ENCODE results near the gene RSRC2.
"Not testable (repeated sequence)": the region's sequence is repeated elsewhere in the genome, so short reads cannot be mapped to it uniquely, and the experiment has no call there.

The RSRC2 gene

DNA sequence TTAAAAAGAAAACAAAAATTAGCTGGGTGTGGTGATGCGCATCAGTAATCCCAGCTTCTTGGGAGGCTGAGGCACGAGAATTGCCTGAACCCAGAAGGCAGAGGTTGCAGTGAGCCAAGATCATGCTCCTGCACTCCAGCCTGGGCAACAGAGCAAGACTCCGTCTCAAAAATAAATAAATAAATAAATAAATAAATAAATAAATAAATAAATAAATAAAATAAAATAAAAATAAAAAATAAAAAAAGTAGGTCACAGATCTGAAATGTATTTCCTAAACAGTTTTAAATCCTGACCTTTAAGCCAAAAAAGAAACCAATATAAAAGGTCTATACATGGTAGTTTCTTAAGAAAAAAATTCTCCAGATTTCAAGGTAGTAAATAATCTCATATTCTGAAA is 13.7 kb downstream of the RSRC2 start:
- in situ Hi-C loops (cut with MboI; ENCODE audit: low sequenced_read_pairs): loop anchor here (25.0 kb wide), 3 partner anchors 249 to 1099 kb away; partner anchors contain the start of genes CCDC62, DDX55 and DENR
- H3K36me3 ChIP-seq (replicated peaks): peaks cover 99% of the 10 kb centered on the region
- not testable (repeated sequence) for H3K4me3 ChIP-seq; H3K27me3 ChIP-seq (ENCODE audit: low read depth); H3K4me1 ChIP-seq; DNase-seq (ENCODE audit: low spot score in 2 of 2); H3K9me3 ChIP-seq

DNA sequence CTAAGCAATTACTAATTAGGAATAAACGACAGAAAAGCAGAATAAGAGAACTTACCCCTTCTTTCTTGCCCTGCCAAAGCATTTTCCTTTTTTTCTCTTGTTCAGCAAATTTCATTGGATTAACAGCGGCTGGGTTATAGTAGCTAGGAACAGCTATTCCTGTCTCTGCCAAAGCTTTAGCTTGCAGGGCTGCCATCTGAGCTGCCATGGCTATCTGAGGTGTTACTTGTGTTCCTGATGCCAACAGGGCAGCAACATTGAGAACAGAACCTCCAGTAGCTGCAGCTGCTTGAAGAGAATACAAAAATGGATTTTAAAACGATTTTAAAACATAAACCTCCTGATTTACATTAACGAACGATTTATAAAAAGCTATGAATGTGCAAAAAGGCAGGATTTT is 18.6 kb downstream of the RSRC2 start:
- Histone ChIP-seq H3K4me3 (no peak overlapping the region), H3K36me3 (replicated peaks) (peaks cover 97% of the 10 kb centered on the region), H3K9me3 (no peaks in the 10 kb centered on the region), H3K4me1 (no peaks in the 10 kb centered on the region), H3K27me3 (ENCODE audit: low read depth) (no peaks in the 10 kb centered on the region)
- in situ Hi-C loops (cut with MboI; ENCODE audit: low sequenced_read_pairs): loop anchor here (25.0 kb wide), 3 partner anchors 254 to 1104 kb away; partner anchors contain the start of genes CCDC62, DDX55 and DENR
- DNase-seq (ENCODE audit: low spot score in 2 of 2): no peak

DNA sequence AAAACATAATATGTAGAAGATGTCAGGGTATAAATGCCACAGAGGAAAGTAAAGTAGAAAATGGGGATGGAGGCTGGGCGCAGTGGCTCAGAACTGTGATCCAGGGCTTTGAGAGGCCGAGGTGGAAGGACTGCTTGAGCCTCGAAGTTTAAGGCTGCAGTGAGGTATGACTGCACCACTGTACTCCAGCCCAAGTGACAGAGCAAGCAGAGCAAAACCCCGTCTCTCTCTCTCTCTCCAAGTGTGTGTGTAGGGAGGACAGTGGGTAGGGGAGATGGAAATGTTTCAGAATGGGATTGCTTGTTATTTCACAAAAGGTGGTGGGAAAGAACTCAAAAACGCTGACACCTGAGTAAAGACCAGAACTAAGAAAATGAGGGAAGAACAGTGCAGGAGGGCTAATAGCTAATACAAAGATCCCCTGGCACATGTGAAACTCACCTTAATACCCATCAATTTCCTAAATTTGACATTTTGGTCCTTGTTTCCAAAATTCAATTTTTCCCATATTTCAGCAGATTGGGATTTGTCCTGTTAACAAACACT is 20.3 kb downstream of the RSRC2 start:
- Histone ChIP-seq H3K36me3 (replicated peaks) (peaks cover 82% of the 10 kb centered on the region), H3K4me1 (peaks cover 4% of the 10 kb centered on the region), H3K27me3 (ENCODE audit: low read depth) (no peaks in the 10 kb centered on the region), H3K9me3 (no peaks in the 10 kb centered on the region), H3K4me3 (no peak overlapping the region)
- in situ Hi-C loops (cut with MboI; ENCODE audit: low sequenced_read_pairs): loop anchor here (25.0 kb wide), 3 partner anchors 256 to 1106 kb away; partner anchors contain the start of genes CCDC62, DDX55 and DENR
- no peak for DNase-seq (ENCODE audit: low spot score in 2 of 2)

DNA sequence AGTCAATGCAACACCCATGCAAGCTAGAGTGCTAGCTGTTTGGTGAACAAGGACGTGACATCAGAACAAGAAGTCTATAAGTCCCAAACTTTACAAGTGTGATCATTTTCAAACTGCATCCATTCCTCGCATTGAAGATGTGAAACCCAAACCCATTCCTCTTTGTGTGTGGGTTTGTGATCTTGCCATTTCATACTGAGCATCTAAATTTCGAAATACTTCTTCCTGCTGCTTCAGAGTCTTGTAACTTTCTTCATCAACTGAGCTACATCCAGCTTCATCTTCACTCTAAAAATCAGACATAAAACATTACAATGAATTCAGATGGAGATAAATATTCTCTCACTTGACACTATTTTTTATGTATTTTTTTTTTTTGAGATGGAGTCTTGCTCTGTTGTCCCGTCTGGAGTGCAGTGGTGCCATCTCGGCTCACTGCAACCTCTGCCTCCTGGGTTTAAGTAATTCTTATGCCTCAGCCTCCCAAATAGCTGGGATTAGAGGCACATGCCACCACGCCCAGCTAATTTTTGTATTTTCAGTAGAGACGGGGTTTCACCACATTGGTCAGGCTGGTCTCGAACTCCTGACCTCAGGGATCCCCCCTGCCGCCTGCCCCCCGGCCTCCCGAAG is 21.2 kb downstream of the RSRC2 start:
- Histone ChIP-seq H3K36me3 (replicated peaks) (peaks cover 72% of the 10 kb centered on the region), H3K27me3 (ENCODE audit: low read depth) (no peaks in the 10 kb centered on the region), H3K9me3 (no peaks in the 10 kb centered on the region), H3K4me1 (peaks cover 8% of the 10 kb centered on the region), H3K4me3 (no peak overlapping the region)
- no peak for DNase-seq (ENCODE audit: low spot score in 2 of 2)
- in situ Hi-C loops (cut with MboI; ENCODE audit: low sequenced_read_pairs): loop anchor here (25.0 kb wide), 3 partner anchors 257 to 1107 kb away; partner anchors contain the start of genes CCDC62, DDX55 and DENR

DNA sequence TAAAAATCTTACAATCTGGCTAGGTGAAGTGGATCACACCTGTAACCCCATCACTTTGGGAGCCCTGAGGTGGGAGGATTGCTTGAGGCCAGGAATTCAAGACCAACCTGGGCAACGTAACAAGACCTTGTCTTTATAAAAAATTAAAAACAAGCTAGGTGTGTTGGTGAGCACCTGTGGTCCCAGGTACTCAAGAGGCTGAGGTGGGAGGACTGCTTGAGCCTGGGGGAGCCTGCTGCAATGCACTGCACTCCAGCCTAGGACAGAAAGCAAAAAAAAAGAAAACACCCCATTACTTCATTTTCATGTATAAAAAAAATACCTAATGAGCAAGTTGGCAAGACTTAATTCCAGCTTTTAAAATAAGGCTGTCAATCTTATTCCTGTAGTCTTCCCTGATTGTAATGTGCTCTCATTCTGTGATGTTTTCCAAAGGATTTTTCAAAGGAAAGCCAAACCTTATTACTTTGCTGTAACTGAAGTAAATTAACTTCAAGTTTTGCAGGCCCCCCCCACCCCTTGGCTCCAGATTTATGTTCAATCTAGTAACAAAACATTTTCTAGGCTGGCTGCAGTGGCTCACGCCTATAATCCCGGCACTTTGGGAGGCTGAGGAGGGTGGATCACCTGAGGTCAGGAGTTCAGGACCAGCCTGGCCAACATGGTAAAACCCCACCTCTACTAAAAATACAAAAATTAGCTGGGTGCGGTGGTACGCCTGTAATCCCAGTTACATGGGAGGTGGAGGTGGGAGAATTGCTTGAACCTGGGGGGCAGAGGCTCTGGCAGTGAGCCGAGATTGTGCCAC is 22.7 kb downstream of the RSRC2 start:
- peaks cover 8% of the 10 kb centered on the region for H3K4me1 ChIP-seq
- no peaks in the 10 kb centered on the region for H3K27me3 ChIP-seq (ENCODE audit: low read depth)
- peaks cover 57% of the 10 kb centered on the region for H3K36me3 ChIP-seq (replicated peaks)
- DNase-seq (ENCODE audit: low spot score in 2 of 2): no peak
- H3K4me3 ChIP-seq: no peak overlapping the region
- H3K9me3 ChIP-seq: no peaks in the 10 kb centered on the region
- in situ Hi-C loops (cut with MboI; ENCODE audit: low sequenced_read_pairs): loop anchor here (25.0 kb wide), 3 partner anchors 258 to 1108 kb away; partner anchors contain the start of genes CCDC62, DDX55 and DENR

DNA sequence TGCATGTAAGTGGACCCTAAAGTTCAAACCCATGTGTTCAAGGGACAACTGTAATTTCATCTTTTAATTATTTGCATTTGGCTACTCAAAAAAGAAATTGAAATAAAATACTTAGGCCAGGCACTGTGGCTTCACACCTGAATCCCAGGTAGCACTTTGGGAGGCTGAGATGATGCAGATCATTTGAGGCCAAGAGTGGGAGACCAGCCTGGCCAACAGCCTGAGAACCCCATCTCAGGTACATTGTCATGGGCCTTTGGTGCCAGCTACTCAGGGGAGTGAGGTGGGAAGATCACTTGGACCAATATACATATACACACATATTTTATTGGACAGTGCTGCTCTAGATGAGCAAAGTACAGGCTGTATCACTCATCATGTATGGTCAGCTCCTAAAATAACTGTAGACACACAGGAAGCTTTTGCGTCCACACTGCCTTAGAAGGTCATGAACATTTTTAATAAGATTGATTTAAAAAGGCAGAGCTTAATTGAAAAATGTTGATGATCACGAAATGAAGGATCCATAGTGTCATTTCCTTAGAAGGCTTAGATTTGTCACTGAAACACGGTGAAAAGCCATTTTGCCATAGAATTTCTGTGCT is 23.5 kb downstream of the RSRC2 start:
- Histone ChIP-seq H3K4me3 (no peak overlapping the region), H3K27me3 (ENCODE audit: low read depth) (no peaks in the 10 kb centered on the region), H3K9me3 (no peaks in the 10 kb centered on the region), H3K4me1 (peaks cover 10% of the 10 kb centered on the region), H3K36me3 (replicated peaks) (peaks cover 50% of the 10 kb centered on the region)
- in situ Hi-C loops (cut with MboI; ENCODE audit: low sequenced_read_pairs): loop anchor here (25.0 kb wide), 3 partner anchors 259 to 1109 kb away; partner anchors contain the start of genes CCDC62, DDX55 and DENR
- no peak for DNase-seq (ENCODE audit: low spot score in 2 of 2)

DNA sequence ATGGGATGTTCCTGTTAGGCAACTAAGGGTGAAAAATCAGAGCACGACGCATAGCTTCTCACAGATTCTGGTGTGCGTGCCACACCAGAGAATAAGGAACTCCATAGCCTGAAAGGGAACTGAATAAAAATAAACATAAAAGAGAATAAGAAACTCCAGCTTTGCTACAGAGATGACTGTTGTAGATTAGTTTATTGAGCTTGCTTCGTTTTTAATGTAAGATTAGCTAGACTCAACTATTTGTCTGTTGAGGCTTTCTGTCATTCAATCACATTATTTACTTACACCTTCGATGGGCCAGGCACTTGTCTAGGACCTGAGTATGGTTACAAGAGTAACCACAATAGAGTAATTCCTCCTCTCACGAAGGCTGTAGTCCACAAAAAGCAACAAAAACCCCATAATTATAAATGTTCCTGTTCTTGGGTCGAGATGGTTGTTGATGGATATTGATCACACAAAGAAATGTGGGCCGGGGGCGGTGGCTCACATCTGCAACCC is 25.2 kb downstream of the RSRC2 start:
- DNase-seq (ENCODE audit: low spot score in 2 of 2): no peak
- Histone ChIP-seq H3K4me1 (peaks cover 10% of the 10 kb centered on the region), H3K27me3 (ENCODE audit: low read depth) (no peaks in the 10 kb centered on the region), H3K4me3 (peak overlapping the region; percentile 86), H3K9me3 (no peaks in the 10 kb centered on the region), H3K36me3 (replicated peaks) (peaks cover 41% of the 10 kb centered on the region)
- in situ Hi-C loops (cut with MboI; ENCODE audit: low sequenced_read_pairs): loop anchor here (25.0 kb wide), 3 partner anchors 261 to 1111 kb away; partner anchors contain the start of genes CCDC62, DDX55 and DENR

DNA sequence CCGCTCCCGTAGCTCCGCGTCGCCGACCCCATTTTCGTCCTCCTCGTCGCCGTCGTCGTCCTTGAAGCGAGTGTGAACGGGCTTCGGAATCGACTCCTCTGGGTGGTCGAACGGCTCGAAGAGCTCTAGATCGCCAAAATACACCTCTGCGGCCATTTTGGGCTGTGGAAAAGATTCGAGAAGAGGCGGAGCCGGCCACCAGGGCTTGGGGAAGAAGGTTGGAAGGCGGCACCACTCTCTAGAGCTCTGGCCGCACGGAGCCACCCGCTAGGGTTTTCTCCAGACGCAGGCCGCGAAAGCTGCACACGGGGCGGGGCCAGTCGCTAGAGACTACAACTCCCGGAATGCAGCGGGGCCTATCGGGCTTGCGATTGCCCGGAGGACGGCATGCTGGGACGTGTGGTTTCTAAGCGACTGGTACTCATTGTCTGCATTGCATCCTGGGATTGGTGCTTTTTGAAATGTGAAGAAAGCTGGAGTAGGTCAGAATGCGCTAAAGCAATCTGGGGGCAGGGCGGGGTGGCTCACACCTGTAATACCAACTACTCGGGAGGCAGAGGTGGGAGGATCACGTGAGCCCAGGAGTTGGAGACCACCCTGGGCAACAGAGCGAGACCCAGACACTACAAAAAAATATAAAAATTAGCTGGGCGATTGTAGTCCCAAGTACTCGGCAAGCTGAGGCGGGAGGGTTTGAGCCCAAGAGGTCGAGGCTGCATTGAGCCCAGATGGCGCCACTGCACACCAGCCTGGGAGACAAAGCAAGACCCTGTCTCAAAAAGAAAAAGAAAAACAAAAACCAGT is 25.8 kb downstream of the RSRC2 start, which contains the start of gene ZCCHC8:
TSS of gene ZCCHC8 (minus strand) at position 248 of the 804 bp plus-strand sequence. CDS start at position 156, 92 bp downstream.
- no peaks in the 10 kb centered on the region for H3K9me3 ChIP-seq
- in situ Hi-C loops (cut with MboI; ENCODE audit: low sequenced_read_pairs): loop anchor here (25.0 kb wide), 3 partner anchors 261 to 1111 kb away; partner anchors contain the start of genes CCDC62, DDX55 and DENR
- peak within 1 kb of the TSS; percentile 86 for H3K4me3 ChIP-seq
- peak; percentile 98 to 99 for DNase-seq (ENCODE audit: low spot score in 2 of 2)
- peaks cover 37% of the 10 kb centered on the region for H3K36me3 ChIP-seq (replicated peaks)
- peaks cover 10% of the 10 kb centered on the region for H3K4me1 ChIP-seq
- no peaks in the 10 kb centered on the region for H3K27me3 ChIP-seq (ENCODE audit: low read depth)

DNA sequence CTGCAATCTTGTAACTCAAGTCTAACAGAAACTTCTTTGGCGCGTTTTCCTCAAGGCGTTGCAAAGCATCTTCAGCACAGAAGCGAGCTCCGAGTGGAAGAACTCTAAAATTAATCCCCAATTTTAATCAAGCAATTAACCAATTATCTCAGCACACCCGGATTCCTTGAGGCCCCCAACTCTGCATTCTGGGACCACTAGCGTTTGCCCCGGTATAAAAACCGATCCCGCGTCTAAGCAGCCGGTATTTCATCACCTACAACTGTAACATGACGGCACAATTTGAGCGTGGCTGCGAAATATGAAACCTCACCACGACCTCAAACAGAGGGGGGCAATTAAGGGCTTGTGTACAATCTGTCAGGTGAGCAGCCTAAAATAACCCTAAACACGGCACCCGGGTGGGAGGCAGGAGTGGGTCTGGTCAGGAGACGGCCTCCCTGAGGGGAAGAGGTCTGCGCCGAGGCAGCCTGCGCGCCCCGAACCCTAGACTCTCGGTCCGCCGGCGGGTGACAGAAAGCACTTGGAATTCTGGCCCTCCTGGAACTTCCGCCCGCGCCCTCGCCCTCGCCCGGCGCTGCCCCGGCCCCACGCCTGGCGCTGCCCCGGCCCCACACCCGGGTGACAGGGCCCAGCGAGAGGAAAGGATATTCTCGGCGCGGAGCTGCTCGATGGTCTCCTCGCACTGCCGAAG is 26.6 kb downstream of the RSRC2 start:
- Histone ChIP-seq H3K27me3 (ENCODE audit: low read depth) (no peaks in the 10 kb centered on the region), H3K4me1 (peaks cover 10% of the 10 kb centered on the region), H3K9me3 (no peaks in the 10 kb centered on the region), H3K4me3 (peak overlapping the region; percentile 86), H3K36me3 (replicated peaks) (peaks cover 29% of the 10 kb centered on the region)
- DNase-seq (ENCODE audit: low spot score in 2 of 2): peak; percentile 54 to 63
- in situ Hi-C loops (cut with MboI; ENCODE audit: low sequenced_read_pairs): loop anchor here (25.0 kb wide), 3 partner anchors 262 to 1112 kb away; partner anchors contain the start of genes CCDC62, DDX55 and DENR

DNA sequence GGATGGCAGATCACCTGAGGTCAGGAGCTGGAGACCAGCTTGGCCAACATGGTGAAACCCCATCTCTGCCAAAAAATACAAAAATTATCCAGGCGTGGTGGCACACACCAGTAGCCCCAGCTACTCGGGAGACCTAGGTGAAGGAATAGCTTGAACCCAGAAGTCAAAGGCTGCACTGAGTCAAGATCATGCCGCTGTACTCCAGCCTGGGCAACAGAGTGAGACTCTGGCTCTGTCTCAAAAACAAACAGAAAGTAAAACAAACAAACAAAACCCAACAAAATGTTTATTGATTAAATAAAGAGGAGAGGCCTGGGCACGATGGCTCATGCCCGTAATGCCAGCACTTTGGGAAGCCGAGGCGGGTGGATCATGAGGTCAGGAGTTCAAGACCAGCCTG is 31.5 kb downstream of the RSRC2 start:
- Histone ChIP-seq H3K27me3 (ENCODE audit: low read depth) (no peaks in the 10 kb centered on the region), H3K4me1 (peaks cover 2% of the 10 kb centered on the region; the same call in 1 of the 2 replicates), H3K4me3 (no peak overlapping the region), H3K9me3 (no peaks in the 10 kb centered on the region), H3K36me3 (replicated peaks) (peaks cover 39% of the 10 kb centered on the region)
- DNase-seq (ENCODE audit: low spot score in 2 of 2): no peak
- in situ Hi-C loops (cut with MboI; ENCODE audit: low sequenced_read_pairs): no loop called here

DNA sequence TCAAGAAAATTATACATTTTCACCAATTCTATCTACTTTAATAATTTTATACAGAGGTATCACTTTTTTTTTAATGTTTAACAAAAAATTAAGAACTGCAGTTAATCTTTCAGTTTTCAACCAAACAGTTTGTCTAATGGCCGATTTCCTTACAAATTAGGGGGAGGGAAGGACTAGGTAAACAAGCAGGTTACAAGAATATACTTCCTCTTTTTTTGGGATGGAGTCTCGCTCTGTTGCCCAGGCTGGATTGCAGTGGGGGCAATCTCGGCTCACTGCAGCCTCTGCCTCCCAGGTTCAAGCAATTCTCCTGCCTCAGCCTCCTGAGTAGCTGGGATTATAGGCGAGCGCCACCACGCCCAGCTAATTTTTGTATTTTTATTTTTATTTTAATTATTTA is 33.5 kb downstream of the RSRC2 start:
- DNase-seq (ENCODE audit: low spot score in 2 of 2); H3K27me3 ChIP-seq (ENCODE audit: low read depth); H3K4me1 ChIP-seq; H3K9me3 ChIP-seq; H3K4me3 ChIP-seq; in situ Hi-C loops (cut with MboI; ENCODE audit: low sequenced_read_pairs): not testable (repeated sequence)
- H3K36me3 ChIP-seq (replicated peaks): peaks cover 58% of the 10 kb centered on the region

DNA sequence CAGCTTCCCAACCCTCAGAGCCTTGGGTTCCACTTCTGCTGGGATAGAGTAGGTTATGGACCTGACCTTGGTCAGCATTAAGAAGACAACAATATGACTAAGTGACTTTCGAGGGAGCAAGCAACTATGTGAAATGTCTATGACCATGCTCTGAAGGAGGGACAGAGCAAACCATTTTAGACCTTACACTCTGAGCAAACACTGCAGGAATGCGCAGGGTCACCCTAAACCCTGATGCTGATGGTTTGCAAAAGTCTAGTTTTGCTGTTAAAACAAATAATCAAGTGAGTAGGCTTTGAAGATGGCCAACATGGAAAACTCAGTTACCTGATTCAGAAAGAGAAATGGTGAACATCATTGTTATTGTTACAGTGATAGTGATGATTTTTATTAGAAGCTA is 34.7 kb downstream of the RSRC2 start:
- Histone ChIP-seq H3K4me3 (no peak overlapping the region), H3K4me1 (no peaks in the 10 kb centered on the region), H3K27me3 (ENCODE audit: low read depth) (no peaks in the 10 kb centered on the region), H3K9me3 (no peaks in the 10 kb centered on the region), H3K36me3 (replicated peaks) (peaks cover 64% of the 10 kb centered on the region)
- DNase-seq (ENCODE audit: low spot score in 2 of 2): no peak
- in situ Hi-C loops (cut with MboI; ENCODE audit: low sequenced_read_pairs): no loop called here
